GM12892 (cell line): ENCODE results near the gene FBXO36.

ENCODE experiments used
- POLR2A ChIP-seq: IDR thresholded peaks from 2 replicates; pipeline ENCODE4 v1.6.1; 2011; ENCODE audit warnings: low read depth, low read length, control low read depth
- POLR2AphosphoS5 ChIP-seq: IDR thresholded peaks from 2 replicates; pipeline ENCODE4 v1.6.1; 2011; ENCODE audit warnings: low read depth, low read length, control low read depth
- TAF1 ChIP-seq: IDR thresholded peaks from 2 replicates; pipeline ENCODE4 v1.6.1; 2011; ENCODE audit warnings: low read depth, mild to moderate bottlenecking, control low read depth, low read length, borderline replicate concordance

GRCh38 chr2:230052299-230052698 lies 130.0 kb downstream of the FBXO36 start:
- no peak for TF ChIP-seq POLR2A
- TF ChIP-seq TAF1, result no peak
- no peak for TF ChIP-seq POLR2AphosphoS5
